ENCODE data around the gene LRRC8D. TPM values are rescaled to one million over a fixed set of nuclear protein-coding genes. Genes with fewer than 3 reads are reported as not detected.

LRRC8D gene
- total RNA-seq, 1 donor from 2014 or later, result 29.8 TPM

- DNase-seq, result no peak
These were observed 51.1 kb downstream of the LRRC8D start for GRCh38 chr1:89871768-89872473.

DNA sequence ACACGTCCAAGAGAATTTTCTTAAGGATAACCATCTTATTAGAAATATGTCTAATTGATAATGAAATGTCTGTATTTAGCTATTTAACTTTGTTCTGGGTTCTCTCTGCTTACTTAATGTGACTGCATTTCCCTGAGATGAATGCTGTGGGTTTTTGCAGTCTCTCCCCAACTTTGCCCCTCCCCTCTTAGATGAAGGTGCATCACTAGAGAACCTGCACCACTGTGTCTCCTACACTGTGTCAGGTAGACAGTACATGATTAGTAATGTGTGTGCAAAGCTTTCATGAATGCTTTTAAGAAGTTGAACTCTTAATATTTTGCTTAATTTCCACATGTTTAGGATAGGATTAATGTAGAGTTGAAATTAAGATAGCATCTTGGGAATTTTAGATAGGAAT is 51.7 kb downstream of the LRRC8D start:
- DNase-seq, result no peak

GRCh38 chr1:89873288-89873687 is 52.5 kb downstream of the LRRC8D start:
- DNase-seq, result no peak

DNA sequence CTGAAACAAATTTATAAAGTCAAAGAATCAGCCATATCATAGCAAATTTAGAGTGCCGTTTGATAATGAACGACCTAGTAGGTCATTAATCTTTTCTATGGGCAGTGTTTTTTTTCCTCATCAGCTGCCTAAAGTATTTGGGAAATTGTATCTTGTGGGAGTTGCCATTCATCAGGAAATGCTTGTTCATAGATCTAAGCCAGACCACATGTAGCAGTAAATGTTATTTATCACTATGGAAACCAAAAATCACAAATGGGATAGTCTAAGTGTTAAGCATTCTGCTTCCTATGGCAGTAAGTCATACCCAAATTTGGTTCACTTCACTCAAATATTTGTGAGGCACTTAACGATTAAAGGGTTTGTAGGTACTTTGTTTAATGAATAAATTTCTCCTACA is 52.9 kb downstream of the LRRC8D start:
- no peak for DNase-seq

DNA sequence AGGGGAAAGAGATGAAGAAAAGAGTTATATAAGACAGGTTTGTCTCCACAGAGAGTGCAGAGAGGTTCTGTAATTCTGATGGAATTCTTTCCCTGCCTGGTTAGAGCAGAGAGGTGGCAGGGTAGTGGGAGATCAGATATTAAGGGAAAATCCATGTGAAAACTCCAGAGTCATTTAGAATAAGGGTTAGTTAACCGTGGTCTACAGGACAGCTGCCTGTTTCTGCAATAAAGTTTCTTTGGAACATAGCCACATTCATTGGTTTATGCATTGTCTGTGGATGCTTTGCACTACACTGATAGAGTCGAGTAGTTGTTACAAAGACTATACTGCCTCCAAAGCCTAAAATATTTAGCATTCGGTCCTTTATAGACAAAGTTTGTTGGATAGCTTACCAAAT is 55.6 kb downstream of the LRRC8D start:
- DNase-seq, result no peak

GRCh38 chr1:89877756-89878155 is 56.9 kb downstream of the LRRC8D start:
- DNase-seq, result no peak

DNA sequence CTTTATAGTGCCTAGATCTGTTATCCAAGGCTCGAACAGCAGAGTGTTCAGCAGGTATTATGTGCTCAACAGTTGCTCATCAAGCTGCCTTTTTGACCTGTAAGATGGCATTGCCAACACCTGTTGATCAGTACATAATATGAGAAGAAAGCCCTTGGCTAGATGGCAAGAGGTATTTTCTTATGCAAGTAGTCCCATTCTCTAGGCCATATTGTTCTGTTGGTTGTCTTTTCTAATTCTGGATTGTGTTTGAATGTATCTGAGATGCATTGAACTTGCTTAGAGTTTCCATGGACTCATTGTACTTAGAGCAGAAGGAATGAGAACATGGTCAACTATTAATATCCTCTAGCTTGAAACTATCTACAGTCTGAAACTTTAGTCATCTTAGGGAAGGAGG is 57.4 kb downstream of the LRRC8D start:
- no peak for DNase-seq

- no peak for DNase-seq
These were observed 59.8 kb downstream of the LRRC8D start for GRCh38 chr1:89880679-89881078.

- DNase-seq, result no peak
These were observed 60.7 kb downstream of the LRRC8D start for GRCh38 chr1:89881415-89882058.

GRCh38 chr1:89882348-89883029 is 61.7 kb downstream of the LRRC8D start:
- no peak for DNase-seq

DNA sequence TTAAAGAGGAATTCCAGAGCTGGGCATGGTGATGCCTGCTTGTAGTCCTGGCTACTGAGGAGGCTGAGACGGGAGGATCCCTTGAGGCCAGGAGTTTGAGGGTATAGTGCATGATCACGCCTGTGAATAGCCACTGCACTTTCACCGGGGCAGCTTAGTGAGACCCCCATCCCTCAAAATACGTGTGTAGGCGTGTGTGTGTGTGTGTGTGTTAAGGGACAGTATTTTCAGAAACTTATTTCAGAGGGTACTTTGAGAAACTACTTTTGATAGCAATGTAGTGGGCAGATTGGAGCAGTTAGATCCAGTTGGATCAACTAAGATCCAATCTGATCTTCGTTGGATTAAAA is 62.2 kb downstream of the LRRC8D start:
- DNase-seq, result no peak

GRCh38 chr1:89884718-89885596 is 64.1 kb downstream of the LRRC8D start:
- DNase-seq, result no peak

GRCh38 chr1:89887270-89887669 is 66.4 kb downstream of the LRRC8D start:
- DNase-seq, result no peak

DNA sequence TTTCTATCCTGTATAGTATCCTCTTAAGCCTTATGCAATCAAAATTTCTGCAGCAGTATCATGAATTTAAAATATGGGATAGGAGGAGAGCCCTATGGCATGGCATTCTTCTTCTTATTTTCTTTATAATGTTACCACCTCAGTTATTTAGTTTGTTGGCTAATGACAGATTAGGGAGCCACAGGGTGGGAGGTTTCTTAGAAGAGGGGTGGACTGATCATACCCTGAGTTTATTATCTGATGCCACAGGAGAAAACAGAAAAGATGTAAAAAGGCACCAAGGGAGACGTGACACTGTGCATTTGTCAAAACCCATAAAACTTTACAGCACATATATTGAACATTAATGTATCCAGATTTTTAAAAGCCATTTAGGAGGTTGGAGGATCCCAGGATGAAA is 66.9 kb downstream of the LRRC8D start:
- DNase-seq, result no peak

DNA sequence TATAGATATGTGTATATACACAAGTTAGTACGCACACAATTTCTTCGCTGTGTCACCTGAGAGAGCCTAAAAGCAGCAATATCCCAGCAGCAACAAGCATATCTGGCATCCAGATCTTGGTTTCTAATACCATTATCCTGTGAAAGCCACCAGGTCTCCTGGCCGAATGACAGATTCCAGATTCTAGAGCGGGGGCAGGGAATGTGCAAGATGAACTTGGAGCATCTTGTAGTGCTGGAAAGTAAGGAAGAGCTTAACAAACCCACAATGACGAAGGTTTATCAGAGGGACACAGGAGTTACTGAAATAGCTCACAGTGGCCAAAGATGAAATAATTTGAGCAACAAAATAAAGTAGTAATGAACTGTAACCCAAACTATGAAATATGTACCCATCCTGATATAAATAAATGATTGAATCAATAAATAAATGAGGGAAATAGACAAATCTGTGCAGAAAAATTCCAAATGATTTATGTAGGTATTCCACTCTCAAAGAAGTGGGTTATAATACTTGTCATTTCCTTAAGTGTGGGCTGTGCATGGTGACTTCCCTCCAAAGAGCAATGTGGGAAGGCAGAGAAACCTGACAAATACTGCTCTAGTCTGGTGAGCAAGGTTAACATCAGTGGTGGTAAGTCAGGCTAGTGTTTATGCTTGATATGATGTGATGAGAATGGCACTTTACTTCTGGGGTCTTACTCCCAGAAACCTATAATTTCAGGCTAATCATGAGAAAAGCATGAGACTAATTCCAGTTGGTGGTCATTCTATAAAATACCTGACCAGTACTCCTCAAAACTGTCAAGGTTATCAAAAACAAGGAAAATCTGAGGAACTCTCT is 67.9 kb downstream of the LRRC8D start:
- DNase-seq, result no peak

GRCh38 chr1:89889323-89889615 is 68.4 kb downstream of the LRRC8D start:
- DNase-seq, result no peak

DNA sequence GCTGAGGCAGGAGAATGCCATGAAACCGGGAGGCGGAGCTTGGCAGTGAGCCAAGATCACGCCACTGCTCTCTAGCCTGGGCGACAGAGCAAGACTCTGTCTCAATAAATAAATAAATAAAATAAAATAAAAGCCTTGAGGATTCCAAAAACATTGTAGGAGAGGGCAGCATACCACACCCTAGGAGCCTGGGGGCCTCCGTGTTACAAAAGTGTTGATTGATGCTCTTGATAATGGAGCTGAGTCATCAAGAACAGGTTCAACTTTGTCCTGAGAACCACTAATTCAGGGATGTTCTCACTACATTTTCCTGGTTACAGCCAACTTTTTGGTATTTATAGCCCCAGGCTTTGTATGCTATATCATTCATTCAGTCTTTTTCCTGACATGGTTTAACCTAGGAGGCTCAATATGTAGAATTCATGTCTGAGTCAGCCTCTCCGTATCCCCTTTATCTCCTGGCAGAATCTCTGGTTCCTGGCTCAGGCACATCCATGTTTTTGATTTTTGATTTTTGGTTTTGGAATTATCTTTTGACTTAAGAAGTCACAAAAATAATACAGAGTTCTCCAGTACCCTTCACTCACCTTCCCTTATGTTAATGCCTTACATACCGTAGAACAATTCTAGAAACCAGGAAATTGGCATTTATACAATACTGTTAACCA is 69.4 kb downstream of the LRRC8D start:
- no peak for DNase-seq

DNA sequence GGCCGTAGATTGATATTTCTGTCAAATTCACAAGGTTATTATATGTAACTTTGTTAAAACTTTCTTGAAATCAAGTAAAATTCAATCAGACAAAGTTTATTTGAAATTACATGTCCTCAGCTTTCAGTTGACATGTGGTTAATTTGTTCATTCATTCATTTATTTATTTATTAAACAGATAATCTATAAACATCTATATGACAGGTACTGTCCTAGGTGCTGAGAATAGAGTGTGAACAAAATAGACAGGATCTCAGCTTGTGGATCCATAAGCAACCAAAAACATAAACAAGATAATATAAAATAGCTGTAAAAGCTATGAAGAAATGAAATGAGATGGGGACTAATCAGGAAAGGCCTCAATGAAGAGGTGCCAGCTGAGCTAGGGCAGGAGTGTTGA is 72.0 kb downstream of the LRRC8D start:
- no peak for DNase-seq

DNA sequence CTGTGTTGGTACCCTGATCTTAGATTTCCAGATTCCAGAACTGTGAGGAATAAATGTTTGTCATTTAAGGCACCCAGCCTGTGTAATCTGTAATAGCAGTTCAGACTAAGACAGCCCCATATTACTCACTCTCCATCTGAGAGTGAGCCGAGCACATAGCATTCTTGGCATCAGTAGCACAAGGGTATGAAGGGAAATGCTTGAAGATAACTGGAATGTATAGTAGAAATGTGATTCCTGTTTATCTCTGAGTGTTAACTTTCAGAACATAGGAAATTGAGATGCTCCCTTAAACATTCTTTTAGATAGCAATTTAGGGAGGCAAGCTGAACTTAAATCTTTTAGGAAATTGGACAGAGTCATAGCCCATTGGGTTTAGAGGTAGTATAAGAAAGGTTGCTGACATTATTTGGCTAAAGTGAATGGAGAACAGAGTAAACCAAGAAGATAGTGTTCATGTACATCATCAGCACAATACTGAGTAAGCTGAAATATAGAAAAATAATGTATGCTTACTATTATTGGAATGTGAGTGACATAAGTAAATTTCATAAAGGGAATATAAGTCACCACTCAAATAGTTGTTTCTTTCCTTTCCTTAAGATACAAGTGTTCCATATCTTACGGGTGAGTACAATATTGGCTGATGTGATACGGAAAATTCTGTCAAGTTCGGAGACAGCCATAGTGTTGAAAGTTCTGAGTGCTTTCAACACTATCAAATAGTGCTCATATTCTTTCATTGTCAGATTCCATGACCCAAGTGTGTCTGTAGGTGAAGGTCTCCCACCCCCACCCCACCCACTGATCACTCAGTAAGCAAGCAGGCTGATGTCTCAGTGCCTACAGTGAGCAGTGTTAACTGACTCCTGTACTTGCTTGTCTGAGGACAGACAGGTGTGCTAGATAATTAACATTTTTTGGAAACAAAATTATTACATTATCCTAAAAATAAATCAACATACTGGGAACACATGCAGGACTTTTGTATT is 73.7 kb downstream of the LRRC8D start:
- DNase-seq, result no peak

Measured in occipital lobe (tissue), 2 donors.